NCI-H146 (cell line): Measurements from ENCODE around the gene SNX15.

Experiments
- DNase-seq: peaks from one replicate; lab custom pipeline; 2025; lab: John Stamatoyannopoulos, UW

The SNX15 gene

GRCh38 chr11:65084598-65085375 lies 57.5 kb downstream of the SNX15 start:
- DNase-seq: peak; percentile 44

GRCh38 chr11:65085446-65085845 lies 58.2 kb downstream of the SNX15 start:
- DNase-seq: no peak

GRCh38 chr11:65086809-65087208 lies 59.6 kb downstream of the SNX15 start:
- no peak for DNase-seq

GRCh38 chr11:65087216-65087615 lies 60.0 kb downstream of the SNX15 start:
- DNase-seq: no peak

GRCh38 chr11:65087827-65088226 lies 60.6 kb downstream of the SNX15 start:
- no peak for DNase-seq

GRCh38 chr11:65089621-65090020 lies 62.4 kb downstream of the SNX15 start:
- no peak for DNase-seq
